Ovary (tissue), 9 donors: ENCODE measurements around the gene MAGI1. TPM values are rescaled to one million over a fixed set of nuclear protein-coding genes. Genes with fewer than 3 reads are reported as not detected.

Experiments used
- DNase-seq, 5 donors: peaks; one replicate each; pipeline ENCODE4 v3.0.0-alpha.2; 2019 to 2020
- H3K27ac ChIP-seq, 2 donors: fragments of 200-600 bp; one replicate each; pipeline versions ENCODE4 v1.5.1 to v1.8.0; 2019 to 2022
- H3K27me3 ChIP-seq: fragments of 200-600 bp; one replicate; pipeline ENCODE4 v1.8.0; 2022
- H3K36me3 ChIP-seq: fragments of 200-600 bp; sonication (generic); one replicate; pipeline ENCODE4 v1.5.1; 2019
- H3K4me1 ChIP-seq: one replicate; pipeline ENCODE4 v1.8.1; 2013; ENCODE audit warnings: mild to moderate bottlenecking, moderate library complexity; ENCODE audit not compliant: insufficient read depth
- H3K4me3 ChIP-seq: fragments of 200-600 bp; sonication (generic); one replicate; pipeline ENCODE4 v1.5.1; 2017
- H3K9me3 ChIP-seq, 2 donors: fragments of 200-600 bp in 1 of 2; sonication (generic) in 1 of 2; one replicate each; pipeline versions ENCODE4 v1.5.1 to v1.8.1; 2013 to 2019; ENCODE audit warnings: mild to moderate bottlenecking in 1 of 2, moderate library complexity in 1 of 2
- EP300 ChIP-seq: sonication (generic); formaldehyde crosslinking; IDR thresholded peaks from one replicate; pipeline ENCODE4 v1.6.1; 2017; ENCODE audit warnings: antibody characterized with exemption
- POLR2A ChIP-seq: fragments of 450-650 bp; IDR thresholded peaks from one replicate; pipeline ENCODE4 v1.6.1; 2017; ENCODE audit warnings: antibody characterized with exemption, mild to moderate bottlenecking, moderate library complexity
- WGBS, 3 donors: extraction: QIAGEN DNeasy Blood & Tissue Kit in 1 of 3; methylation state at CpG; one replicate each; pipeline versions ENCODE4 v1.1.5 to v1.1.7; 2013 to 2017; 5-methylcytosine and 5-hydroxymethylcytosine counted together
- intact Hi-C, 4 donors: fragments of 100-400 bp; cut with DNase I; formaldehyde crosslinking; loops; one replicate each; pipeline versions ENCODE4 v1.11.0 to v1.15.1; 2022 to 2023
- polyA plus RNA-seq, 2 donors: library from polyadenylated mRNA; stranded (reverse); fragments of 200-250 nt in 1 of 2; fragments of 350-450 nt in 1 of 2; fragmentation: Illumina TruSeq in 1 of 2; extraction: RNeasy Lipid Tissue Mini Kit (QIAGEN cat#74804) in 1 of 2; gene quantifications; one replicate each; pipeline ENCODE4 v1.2.3, GENCODE V29; 2013 to 2014
- total RNA-seq, 7 donors: library from RNA; depleted of rRNA in 2 of 7; stranded (reverse); fragments of >200 nt in 2 of 7; fragmentation: NEBNext Ultra II Directional in 3 of 7; extraction: Animal tissue kit (Norgen Biotek cat#: 25700) in 3 of 7; gene quantifications; one replicate each; pipeline versions ENCODE4 v1.1.0 to v1.2.4, GENCODE V29; 2016 to 2023
- TF ChIP-seq, protein P1 (sequence below), 3 donors: fragments of 450-650 bp in 2 of 3; fragments of 200-600 bp in 1 of 3; IDR thresholded peaks; one replicate each; pipeline versions ENCODE4 v1.5.1 to v1.8.0; 2016 to 2022; ENCODE audit warnings: antibody characterized with exemption in 3 of 3, mild to moderate bottlenecking in 1 of 3
- donor health status: DM: no; HTN: no; CAD: no; lungs with moderate emphysema.
- donor health status: DM: no; HTN: no; CAD: no.
- donor health status: Bipolar disorder and iron deficiency.
- donor health status: DM: yes; HTN: yes; CAD: no.
- donor health status: DM: no; HTN: no; CAD: no.
- donor health status: DM: yes; HTN: yes; CAD: no.

MAGI1 gene
- total and polyA plus RNA-seq, 9 donors: 5.5 to 35.7 (median 8.7) TPM

DNA sequence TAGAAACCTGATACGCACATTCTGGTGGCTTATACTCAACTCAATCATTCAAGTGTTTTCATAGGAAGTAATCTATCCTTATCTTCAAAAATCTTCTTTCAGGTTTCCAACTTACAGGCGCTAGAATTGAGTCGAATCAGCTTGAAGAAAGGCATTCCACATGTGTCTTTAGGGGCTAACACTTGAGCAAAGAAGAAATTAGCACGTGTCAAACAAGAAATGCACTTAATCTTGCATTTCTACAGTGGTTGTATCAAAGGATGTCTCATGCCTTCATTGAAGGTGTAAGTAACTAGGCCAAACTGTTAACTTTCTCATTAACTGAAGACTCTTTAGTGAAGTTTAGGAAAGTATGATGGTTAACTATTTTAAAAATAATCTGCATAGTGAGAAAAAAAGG, 557.6 kb downstream of the MAGI1 start:
- Histone ChIP-seq H3K4me3 (no peak overlapping the region), H3K27me3 (no peaks in the 10 kb centered on the region), H3K36me3 (no peaks in the 10 kb centered on the region), H3K4me1 (peaks cover 3% of the 10 kb centered on the region), H3K9me3 (no peaks in the 10 kb centered on the region), H3K27ac (no peak overlapping the region)
- no peak for DNase-seq
- TF ChIP-seq EP300 (no peak), POLR2A (no peak)
- TF ChIP-seq, protein P1, sequence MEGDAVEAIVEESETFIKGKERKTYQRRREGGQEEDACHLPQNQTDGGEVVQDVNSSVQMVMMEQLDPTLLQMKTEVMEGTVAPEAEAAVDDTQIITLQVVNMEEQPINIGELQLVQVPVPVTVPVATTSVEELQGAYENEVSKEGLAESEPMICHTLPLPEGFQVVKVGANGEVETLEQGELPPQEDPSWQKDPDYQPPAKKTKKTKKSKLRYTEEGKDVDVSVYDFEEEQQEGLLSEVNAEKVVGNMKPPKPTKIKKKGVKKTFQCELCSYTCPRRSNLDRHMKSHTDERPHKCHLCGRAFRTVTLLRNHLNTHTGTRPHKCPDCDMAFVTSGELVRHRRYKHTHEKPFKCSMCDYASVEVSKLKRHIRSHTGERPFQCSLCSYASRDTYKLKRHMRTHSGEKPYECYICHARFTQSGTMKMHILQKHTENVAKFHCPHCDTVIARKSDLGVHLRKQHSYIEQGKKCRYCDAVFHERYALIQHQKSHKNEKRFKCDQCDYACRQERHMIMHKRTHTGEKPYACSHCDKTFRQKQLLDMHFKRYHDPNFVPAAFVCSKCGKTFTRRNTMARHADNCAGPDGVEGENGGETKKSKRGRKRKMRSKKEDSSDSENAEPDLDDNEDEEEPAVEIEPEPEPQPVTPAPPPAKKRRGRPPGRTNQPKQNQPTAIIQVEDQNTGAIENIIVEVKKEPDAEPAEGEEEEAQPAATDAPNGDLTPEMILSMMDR (IDR thresholded peaks at IDR 0.05): no peak
- intact Hi-C loops: no loop called here
- 96 to 97% (median 96%) methylated on average over 4 of the region's 4 CpGs for WGBS, 3 donors

- 69 to 82% (median 79%) methylated on average over 3 of the region's 3 CpGs for WGBS, 3 donors
- Histone ChIP-seq H3K4me3 (no peak overlapping the region), H3K4me1 (peaks cover 2% of the 10 kb centered on the region), H3K27me3 (no peaks in the 10 kb centered on the region), H3K36me3 (no peaks in the 10 kb centered on the region), H3K9me3 (no peaks in the 10 kb centered on the region), H3K27ac (no peak overlapping the region)
- intact Hi-C loops: no loop called here
- TF ChIP-seq POLR2A (no peak), EP300 (no peak)
- TF ChIP-seq, protein P1 (IDR thresholded peaks at IDR 0.05): no peak
- no peak for DNase-seq
These were observed 558.7 kb downstream of the MAGI1 start for GRCh38 chr3:65479990-65480389.

GRCh38 chr3:65478551-65479500, 559.9 kb downstream of the MAGI1 start:
- intact Hi-C loops: no loop called here
- TF ChIP-seq EP300 (no peak), POLR2A (no peak)
- TF ChIP-seq, protein P1 (IDR thresholded peaks at IDR 0.05): no peak
- peaks cover 2% of the 10 kb centered on the region for H3K4me1 ChIP-seq
- H3K36me3 ChIP-seq: no peaks in the 10 kb centered on the region
- no peak for DNase-seq
- 89 to 92% (median 91%) methylated on average over 13 of the region's 13 CpGs for WGBS, 3 donors
- no peak overlapping the region for H3K4me3 ChIP-seq
- H3K27me3 ChIP-seq: no peaks in the 10 kb centered on the region
- H3K9me3 ChIP-seq: no peaks in the 10 kb centered on the region
- no peak overlapping the region for H3K27ac ChIP-seq

DNA sequence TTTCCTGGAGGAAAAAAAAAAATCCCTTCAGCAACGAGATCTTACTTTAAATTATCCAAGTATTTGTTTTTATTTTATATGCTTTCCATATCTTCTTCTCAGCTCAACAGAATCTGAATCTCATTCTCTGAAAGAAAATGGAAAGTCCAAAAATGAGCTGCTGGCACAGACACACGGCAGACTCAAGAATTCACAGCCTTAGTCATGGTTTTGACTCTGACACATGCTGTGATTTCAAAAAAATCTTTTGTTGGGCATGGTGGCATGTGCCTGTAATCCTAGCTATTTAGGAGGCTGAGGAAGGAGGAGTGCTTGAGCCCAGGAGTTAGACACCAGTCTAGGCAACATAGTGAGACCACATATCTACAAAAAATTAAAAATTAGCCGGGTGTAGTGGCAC, 565.0 kb downstream of the MAGI1 start:
- WGBS, 3 donors: 69 to 73% (median 70%) methylated on average over 3 of the region's 3 CpGs
- DNase-seq: no peak
- H3K27ac ChIP-seq: no peak overlapping the region
- intact Hi-C loops: no loop called here
- TF ChIP-seq EP300 (no peak), POLR2A (no peak)
- TF ChIP-seq, protein P1 (IDR thresholded peaks at IDR 0.05): no peak
- H3K4me1 ChIP-seq: no peaks in the 10 kb centered on the region
- H3K4me3 ChIP-seq: no peak overlapping the region
- no peaks in the 10 kb centered on the region for H3K27me3 ChIP-seq
- no peaks in the 10 kb centered on the region for H3K36me3 ChIP-seq
- H3K9me3 ChIP-seq: no peaks in the 10 kb centered on the region
